PC-3 (cell line): ENCODE measurements around the gene CSNK1D. TPM values are rescaled to one million over a fixed set of nuclear protein-coding genes. Genes with fewer than 3 reads are reported as not detected.

ENCODE experiments used
- ATAC-seq: fragments of 200-7000 bp; cut with Tn5 transposase; 2 replicates; pipeline ENCODE4 v1.9.1; 2020; ENCODE audit warnings: mild to moderate bottlenecking, moderate library complexity
- BruUV-seq: library from RNA; stranded (reverse); fragments of 400-500 nt; replicated peaks from 2 replicates; lab custom pipeline; 2021; lab: Mats Ljungman, UMichigan
- CTCF ChIA-PET: fragments of 300-600 bp; sonication (Branson Sonifier 250); formaldehyde crosslinking; loops from one replicate; lab custom pipeline; 2022; ENCODE audit warnings: antibody characterized with exemption; lab: Charles Lee
- POLR2A ChIA-PET: fragments of 300-600 bp; sonication (Branson Sonifier 250); formaldehyde crosslinking; loops from one replicate; lab custom pipeline; 2022; ENCODE audit warnings: antibody characterized with exemption; ENCODE audit not compliant: unreplicated experiment; lab: Charles Lee
- DNase-seq: peaks from one replicate; pipeline ENCODE4 v3.0.0-alpha.2; 2015
- H2AFZ ChIP-seq: fragments of 300-600 bp; sonication (generic); 2 replicates; pipeline ENCODE4 v1.6.0; 2016; ENCODE audit warnings: antibody characterized with exemption, low read length
- H3F3A ChIP-seq: fragments of 300-600 bp; sonication (generic); one replicate; pipeline ENCODE4 v1.6.0; 2017; ENCODE audit warnings: antibody characterized with exemption, low read length, control low read depth, mild to moderate bottlenecking; ENCODE audit not compliant: unreplicated experiment
- H3K27ac ChIP-seq: fragments of 300-600 bp; sonication (generic); 2 replicates; pipeline ENCODE4 v1.5.1; 2016; ENCODE audit warnings: mild to moderate bottlenecking, low read length
- H3K27me3 ChIP-seq: fragments of 300-600 bp; sonication (generic); 2 replicates; pipeline ENCODE4 v1.6.1; 2016; ENCODE audit warnings: low read length, mixed read lengths
- H3K36me3 ChIP-seq: fragments of 300-600 bp; sonication (generic); 2 replicates; pipeline ENCODE4 v1.6.1; 2016; ENCODE audit warnings: low read depth, mixed run types, low read length, mixed read lengths
- H3K4me1 ChIP-seq: fragments of 300-600 bp; sonication (generic); 2 replicates; pipeline ENCODE4 v1.5.1; 2016; ENCODE audit warnings: low read length; ENCODE audit not compliant: insufficient read depth
- H3K4me2 ChIP-seq: fragments of 300-600 bp; sonication (generic); 2 replicates; pipeline ENCODE4 v1.6.0; 2016; ENCODE audit warnings: low read length
- H3K4me3 ChIP-seq: fragments of 300-600 bp; sonication (generic); 2 replicates; pipeline ENCODE4 v1.5.1; 2016; ENCODE audit warnings: mild to moderate bottlenecking, low read length, mixed read lengths
- H3K79me2 ChIP-seq: fragments of 300-600 bp; sonication (generic); 2 replicates; pipeline ENCODE4 v1.6.1; 2017; ENCODE audit warnings: low read length, mixed read lengths
- H3K9ac ChIP-seq: fragments of 300-600 bp; sonication (generic); 2 replicates; pipeline ENCODE4 v1.6.0; 2016; ENCODE audit warnings: mild to moderate bottlenecking, low read length
- H3K9me2 ChIP-seq: fragments of 300-600 bp; sonication (generic); replicated peaks from 2 replicates; pipeline ENCODE4 v1.6.1; 2016; ENCODE audit warnings: mixed run types, low read length, mixed read lengths
- H3K9me3 ChIP-seq: fragments of 300-600 bp; sonication (generic); 2 replicates; pipeline ENCODE4 v1.6.1; 2016; ENCODE audit warnings: low read length, mixed read lengths
- H4K20me1 ChIP-seq: fragments of 300-600 bp; sonication (generic); 2 replicates; pipeline ENCODE4 v1.6.1; 2016; ENCODE audit warnings: low read length, mixed read lengths
- EZH2 ChIP-seq: fragments of 300-600 bp; sonication (generic); IDR thresholded peaks from one replicate; pipeline ENCODE4 v1.6.1; 2017; ENCODE audit warnings: antibody characterized with exemption, mild to moderate bottlenecking, low read length; ENCODE audit not compliant: unreplicated experiment
- EZH2phosphoT487 ChIP-seq: fragments of 300-600 bp; sonication (generic); IDR thresholded peaks from 2 replicates; pipeline ENCODE4 v1.6.1; 2018; ENCODE audit warnings: mild to moderate bottlenecking, antibody characterized with exemption, low read length, borderline replicate concordance
- intact Hi-C: fragments of 100-400 bp; cut with micrococcal nuclease; formaldehyde crosslinking; loops from 2 replicates; pipeline ENCODE4 v1.9.0; 2023
- total RNA-seq: library from RNA; depleted of rRNA; stranded (reverse); fragments of >200 nt; gene quantifications from 2 replicates; pipeline ENCODE4 v1.2.3, GENCODE V29; 2014
- TF ChIP-seq, protein P1 (sequence below): fragments of 300-600 bp; sonication (generic); conservative IDR thresholded peaks from 2 replicates; pipeline ENCODE4 v1.5.1; 2017; ENCODE audit warnings: antibody characterized with exemption, low read depth, mild to moderate bottlenecking, low read length

The CSNK1D gene
- total RNA-seq, 1 experiment from 2014 or later, result 58.6 TPM

DNA sequence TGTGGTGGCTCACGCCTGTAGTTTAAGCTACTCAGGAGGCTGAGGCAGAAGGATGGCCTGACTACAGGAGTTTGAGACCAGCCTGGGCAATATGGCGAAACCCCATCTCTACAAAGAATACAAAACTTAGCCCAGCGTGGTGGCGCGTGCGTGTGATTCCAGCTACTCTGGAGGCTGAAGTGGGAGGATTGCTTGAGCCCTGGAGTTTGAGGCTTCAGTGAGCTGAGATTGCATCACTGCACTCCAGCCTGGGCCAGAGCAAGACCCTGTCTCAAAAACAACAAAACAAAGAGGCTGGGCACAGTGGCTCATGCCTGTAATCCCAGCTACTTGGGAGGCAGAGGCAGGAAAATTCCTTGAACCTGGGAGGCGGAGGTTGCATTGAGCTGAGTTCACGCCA lies 7.0 kb upstream of the CSNK1D start:
- no peak overlapping the region for H3K4me2 ChIP-seq
- no peaks in the 10 kb centered on the region for H3F3A ChIP-seq
- H3K27ac ChIP-seq, result 0 out of 2 replicates have a peak overlapping the region, but pooled peaks have one; percentile 62
- no peak overlapping the region for H3K4me3 ChIP-seq
- H4K20me1 ChIP-seq, result no peaks in the 10 kb centered on the region
- POLR2A ChIA-PET, result interaction anchor here (0.7 kb wide), 1 partner anchor 17 kb away, joined by 5 read pairs; no protein-coding TSS in a partner anchor
- H3K27me3 ChIP-seq, result no peaks in the 10 kb centered on the region
- no peaks in the 10 kb centered on the region for H3K9me3 ChIP-seq
- H3K9ac ChIP-seq, result no peak overlapping the region
- no peaks in the 10 kb centered on the region for H3K79me2 ChIP-seq
- ATAC-seq (no peak), DNase-seq (no peak)
- H3K36me3 ChIP-seq, result no peaks in the 10 kb centered on the region
- BruUV-seq, result no TSS peak
- TF ChIP-seq, protein P1, sequence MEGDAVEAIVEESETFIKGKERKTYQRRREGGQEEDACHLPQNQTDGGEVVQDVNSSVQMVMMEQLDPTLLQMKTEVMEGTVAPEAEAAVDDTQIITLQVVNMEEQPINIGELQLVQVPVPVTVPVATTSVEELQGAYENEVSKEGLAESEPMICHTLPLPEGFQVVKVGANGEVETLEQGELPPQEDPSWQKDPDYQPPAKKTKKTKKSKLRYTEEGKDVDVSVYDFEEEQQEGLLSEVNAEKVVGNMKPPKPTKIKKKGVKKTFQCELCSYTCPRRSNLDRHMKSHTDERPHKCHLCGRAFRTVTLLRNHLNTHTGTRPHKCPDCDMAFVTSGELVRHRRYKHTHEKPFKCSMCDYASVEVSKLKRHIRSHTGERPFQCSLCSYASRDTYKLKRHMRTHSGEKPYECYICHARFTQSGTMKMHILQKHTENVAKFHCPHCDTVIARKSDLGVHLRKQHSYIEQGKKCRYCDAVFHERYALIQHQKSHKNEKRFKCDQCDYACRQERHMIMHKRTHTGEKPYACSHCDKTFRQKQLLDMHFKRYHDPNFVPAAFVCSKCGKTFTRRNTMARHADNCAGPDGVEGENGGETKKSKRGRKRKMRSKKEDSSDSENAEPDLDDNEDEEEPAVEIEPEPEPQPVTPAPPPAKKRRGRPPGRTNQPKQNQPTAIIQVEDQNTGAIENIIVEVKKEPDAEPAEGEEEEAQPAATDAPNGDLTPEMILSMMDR, result no peak
- TF ChIP-seq EZH2, result no peak
- TF ChIP-seq EZH2phosphoT487, result no peak
- H2AFZ ChIP-seq, result no peak overlapping the region
- no peaks in the 10 kb centered on the region for H3K9me2 ChIP-seq
- intact Hi-C loops, result no loop called here
- peaks cover 32% of the 10 kb centered on the region for H3K4me1 ChIP-seq
- CTCF ChIA-PET, result no interaction called here

DNA sequence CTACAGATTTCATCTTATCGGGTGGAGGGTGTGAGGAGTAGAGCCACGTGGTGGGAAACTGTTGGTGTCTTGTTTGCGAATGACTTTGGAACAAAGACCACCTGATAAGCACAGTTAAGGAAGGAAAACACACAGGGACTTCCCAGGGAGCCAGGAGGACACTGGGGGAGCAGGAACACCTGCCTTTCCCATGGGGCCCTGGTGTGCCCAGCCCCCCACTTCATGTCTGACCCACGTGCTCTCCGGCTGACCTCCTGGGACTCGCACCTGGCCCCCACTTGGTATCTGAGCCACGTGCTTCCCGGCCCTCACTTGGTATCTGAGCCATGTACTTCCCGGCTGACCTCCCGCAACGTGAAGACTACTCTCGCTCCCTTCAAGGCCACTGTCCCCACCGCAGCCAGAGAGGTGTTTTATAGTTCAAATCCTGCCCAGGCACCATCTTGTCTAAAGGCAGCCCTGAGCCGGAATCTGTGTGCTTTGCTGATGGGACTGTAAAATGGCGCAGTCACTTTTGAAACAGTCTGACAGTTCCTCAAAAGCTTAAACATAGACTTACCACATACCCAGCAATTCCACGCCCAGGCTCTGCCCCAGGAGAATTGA lies 5.4 kb upstream of the CSNK1D start:
- peaks cover 6% of the 10 kb centered on the region for H3K79me2 ChIP-seq
- no peaks in the 10 kb centered on the region for H4K20me1 ChIP-seq
- ATAC-seq, result no peak
- no peak overlapping the region for H3K4me2 ChIP-seq
- H3K4me3 ChIP-seq, result no peak overlapping the region
- TF ChIP-seq EZH2phosphoT487 (no peak), EZH2 (no peak)
- TF ChIP-seq, protein P1, result no peak
- CTCF ChIA-PET, result no interaction called here
- no peaks in the 10 kb centered on the region for H3K36me3 ChIP-seq
- POLR2A ChIA-PET, result no interaction called here
- no peak overlapping the region for H3K9ac ChIP-seq
- BruUV-seq, result no TSS peak
- H2AFZ ChIP-seq, result no peak overlapping the region
- intact Hi-C loops, result no loop called here
- H3K9me3 ChIP-seq, result no peaks in the 10 kb centered on the region
- no peaks in the 10 kb centered on the region for H3K9me2 ChIP-seq
- no peak overlapping the region for H3K27ac ChIP-seq
- peaks cover 38% of the 10 kb centered on the region for H3K4me1 ChIP-seq
- no peak for DNase-seq
- H3F3A ChIP-seq, result no peaks in the 10 kb centered on the region
- H3K27me3 ChIP-seq, result no peaks in the 10 kb centered on the region

DNA sequence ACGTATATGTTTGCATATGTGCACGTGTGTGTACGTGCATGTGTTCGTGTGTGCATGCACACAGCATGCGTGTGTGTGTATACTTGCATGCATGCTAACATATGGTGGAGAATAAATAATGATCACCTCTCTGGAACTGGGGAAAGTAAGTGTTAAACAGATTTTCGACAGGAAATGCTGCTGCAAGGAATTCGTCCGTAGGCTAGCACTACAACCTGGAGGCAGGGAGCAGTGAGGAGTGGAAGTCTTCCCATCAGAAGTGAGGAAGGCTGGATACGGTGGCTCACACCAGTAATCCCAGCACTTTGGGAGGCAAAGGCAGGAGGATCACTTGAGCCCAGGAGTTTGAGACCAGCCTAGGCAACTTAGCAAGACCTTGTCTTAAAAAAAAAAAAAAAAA lies 4.8 kb upstream of the CSNK1D start:
- Histone ChIP-seq H3K4me2 (no peak overlapping the region), H3F3A (no peaks in the 10 kb centered on the region), H3K4me1 (peaks cover 36% of the 10 kb centered on the region), H3K36me3 (no peaks in the 10 kb centered on the region), H3K9ac (no peak overlapping the region), H3K9me2 (no peaks in the 10 kb centered on the region), H3K27ac (no peak overlapping the region), H3K4me3 (no peak overlapping the region), H2AFZ (no peak overlapping the region), H4K20me1 (no peaks in the 10 kb centered on the region), H3K27me3 (no peaks in the 10 kb centered on the region), H3K9me3 (no peaks in the 10 kb centered on the region), H3K79me2 (peaks cover 10% of the 10 kb centered on the region)
- DNase-seq (no peak), ATAC-seq (no peak)
- BruUV-seq, result no TSS peak
- ChIA-PET POLR2A (no interaction called here), CTCF (no interaction called here)
- intact Hi-C loops, result no loop called here
- TF ChIP-seq EZH2phosphoT487 (no peak), EZH2 (no peak)
